CD14-positive monocyte (primary cell): ENCODE measurements around the gene CREBBP. TPM values are rescaled to one million over a fixed set of nuclear protein-coding genes. Genes with fewer than 3 reads are reported as not detected.

ENCODE experiments used
- DNase-seq, 3 donors: peaks; one replicate each; pipeline ENCODE4 v3.0.0-alpha.2; 2011 to 2022
- H2AFZ ChIP-seq: 2 replicates; pipeline ENCODE4 v1.6.0; 2012; ENCODE audit warnings: mild to moderate bottlenecking, low read depth, low read length, inconsistent platforms; ENCODE audit not compliant: insufficient read depth, poor library complexity, severe bottlenecking
- H3K27ac ChIP-seq, 2 donors: 1 replicate in 1 of 2; 2 replicates in 1 of 2; pipeline ENCODE4 v1.5.1; 2012 to 2013; ENCODE audit warnings: low read length in 2 of 2, control low read depth in 1 of 2, inconsistent platforms in 1 of 2, low read depth in 1 of 2, mild to moderate bottlenecking in 1 of 2
- H3K27me3 ChIP-seq, 2 donors: one replicate each; pipeline versions ENCODE4 v1.6.0 to v1.6.1; 2011 to 2013; ENCODE audit warnings: low read length in 2 of 2; ENCODE audit not compliant: control insufficient read depth in 2 of 2, insufficient read depth in 2 of 2
- H3K36me3 ChIP-seq, 2 donors: replicated peaks in 1 of 2; 1 replicate in 1 of 2; 2 replicates in 1 of 2; pipeline versions ENCODE4 v1.5.1 to v1.6.1; 2012 to 2013; ENCODE audit warnings: low read length in 2 of 2, control low read depth in 1 of 2, inconsistent platforms in 1 of 2, mild to moderate bottlenecking in 1 of 2; ENCODE audit not compliant: insufficient read depth in 2 of 2, control insufficient read depth in 1 of 2
- H3K4me1 ChIP-seq, 2 donors: 1 replicate in 1 of 2; 2 replicates in 1 of 2; pipeline versions ENCODE4 v1.5.1 to v1.6.1; 2012 to 2013; ENCODE audit warnings: low read length in 2 of 2, control low read depth in 1 of 2, inconsistent platforms in 1 of 2, mild to moderate bottlenecking in 1 of 2, moderate library complexity in 1 of 2; ENCODE audit not compliant: insufficient read depth in 2 of 2, control insufficient read depth in 1 of 2
- H3K4me2 ChIP-seq: replicated peaks from 2 replicates; pipeline ENCODE3; 2012; ENCODE audit warnings: low read length, moderate library complexity, mild to moderate bottlenecking; ENCODE audit not compliant: poor library complexity, severe bottlenecking; ENCODE audit errors: extremely low read depth
- H3K4me3 ChIP-seq, 3 experiments: fragments of 200-600 bp in 1 of 3; sonication (generic) in 1 of 3; replicated peaks in 1 of 3; 1 replicate in 2 of 3; 2 replicates in 1 of 3; pipeline ENCODE4 v1.5.1; 2011 to 2013; ENCODE audit warnings: low read length in 3 of 3, mild to moderate bottlenecking in 3 of 3, control low read depth in 2 of 3, low read depth in 2 of 3, inconsistent platforms in 1 of 3, moderate library complexity in 1 of 3
- H3K79me2 ChIP-seq: 2 replicates; pipeline ENCODE4 v1.6.0; 2012; ENCODE audit warnings: mild to moderate bottlenecking, control low read depth, inconsistent platforms, low read length, moderate library complexity; ENCODE audit not compliant: insufficient read depth
- H3K9ac ChIP-seq: 2 replicates; pipeline ENCODE4 v1.6.0; 2017; ENCODE audit warnings: low read length, mild to moderate bottlenecking; ENCODE audit not compliant: insufficient read depth, poor library complexity, severe bottlenecking
- H3K9me3 ChIP-seq, 2 donors: replicated peaks in 1 of 2; 1 replicate in 1 of 2; 2 replicates in 1 of 2; pipeline versions ENCODE4 v1.5.1 to v1.6.1; 2012 to 2013; ENCODE audit warnings: low read length in 2 of 2, control low read depth in 1 of 2; ENCODE audit not compliant: control insufficient read depth in 1 of 2, insufficient read depth in 1 of 2
- H4K20me1 ChIP-seq: 2 replicates; pipeline ENCODE4 v1.6.0; 2012; ENCODE audit warnings: mild to moderate bottlenecking, low read length, control low read depth, moderate library complexity; ENCODE audit not compliant: insufficient read depth
- H3K27ac Mint-ChIP-seq, 7 donors: one replicate each; pipeline ENCODE4 v1.8.0; 2020; ENCODE audit warnings: mild to moderate bottlenecking in 7 of 7, mixed read lengths in 7 of 7, moderate library complexity in 6 of 7, inconsistent platforms in 2 of 7
- H3K27me3 Mint-ChIP-seq, 3 donors: one replicate each; pipeline ENCODE4 v1.8.0; 2021 to 2022; ENCODE audit warnings: low read depth in 3 of 3, mild to moderate bottlenecking in 3 of 3, mixed read lengths in 3 of 3, moderate library complexity in 3 of 3, inconsistent platforms in 1 of 3
- H3K36me3 Mint-ChIP-seq, 2 donors: one replicate each; pipeline ENCODE4 v1.8.0; 2020; ENCODE audit warnings: mixed read lengths in 2 of 2, inconsistent platforms in 1 of 2, mild to moderate bottlenecking in 1 of 2
- H3K4me1 Mint-ChIP-seq: one replicate; pipeline ENCODE4 v1.8.0; 2020; ENCODE audit warnings: mild to moderate bottlenecking, mixed read lengths
- H3K4me3 Mint-ChIP-seq, 2 donors: one replicate each; pipeline ENCODE4 v1.8.0; 2020; ENCODE audit warnings: mild to moderate bottlenecking in 2 of 2, mixed read lengths in 2 of 2, moderate library complexity in 1 of 2
- H3K9me3 Mint-ChIP-seq, 7 donors: one replicate each; pipeline ENCODE4 v1.8.0; 2020 to 2022; ENCODE audit warnings: mixed read lengths in 7 of 7, mild to moderate bottlenecking in 6 of 7, moderate library complexity in 6 of 7, inconsistent platforms in 2 of 7
- WGBS: methylation state at CpG from one replicate; pipeline ENCODE4 v1.1.5; 2013; ENCODE audit warnings: missing lambda C conversion rate; ENCODE audit not compliant: insufficient coverage; 5-methylcytosine and 5-hydroxymethylcytosine counted together
- intact Hi-C, 2 donors: fragments of 100-400 bp; cut with micrococcal nuclease; formaldehyde crosslinking; loops; one replicate each; pipeline versions ENCODE4 v1.15.0 to v1.15.1; 2023
- polyA plus RNA-seq, 3 donors: library from polyadenylated mRNA; depleted of rRNA in 1 of 3; unstranded in 2 of 3; stranded (reverse) in 1 of 3; fragments of 300-500 nt in 2 of 3; fragments of >200 nt in 1 of 3; fragmentation: Illumina TruSeq in 2 of 3; gene quantifications; 1 replicate in 2 of 3; 2 replicates in 1 of 3; pipeline ENCODE4 v1.2.3, GENCODE V29; 2012 to 2021
- TF ChIP-seq, protein P1 (sequence below): fragments of 200-600 bp; IDR thresholded peaks from one replicate; pipeline ENCODE4 v1.8.0; 2022; ENCODE audit warnings: antibody characterized with exemption, mild to moderate bottlenecking

The CREBBP gene
- polyA plus RNA-seq, 3 donors, result 2.1 to 26.9 (median 6.2) TPM

DNA sequence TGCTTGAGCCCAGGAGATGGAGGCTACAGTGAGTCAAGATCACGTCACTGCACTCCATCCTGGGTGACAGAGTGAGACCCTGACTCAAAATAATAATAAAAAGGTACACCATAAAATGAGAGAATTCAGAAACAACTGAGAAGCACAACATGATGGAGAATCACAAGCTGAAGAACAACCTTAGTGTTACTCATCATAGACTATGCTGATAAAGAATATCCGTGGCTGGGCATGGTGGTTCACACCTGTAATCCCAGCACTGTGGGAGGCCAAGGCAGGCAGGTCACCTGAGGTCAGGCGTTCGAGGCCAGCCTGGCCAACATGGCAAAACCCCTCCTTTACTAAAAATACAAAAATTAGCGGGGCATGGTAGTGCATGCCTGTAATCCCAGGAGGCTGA is 16.0 kb downstream of the CREBBP start:
- intact Hi-C loops, result no loop called here
- H3K79me2 ChIP-seq, result peaks cover 99% of the 10 kb centered on the region
- H3K9ac ChIP-seq, result no peak overlapping the region
- TF ChIP-seq, protein P1, sequence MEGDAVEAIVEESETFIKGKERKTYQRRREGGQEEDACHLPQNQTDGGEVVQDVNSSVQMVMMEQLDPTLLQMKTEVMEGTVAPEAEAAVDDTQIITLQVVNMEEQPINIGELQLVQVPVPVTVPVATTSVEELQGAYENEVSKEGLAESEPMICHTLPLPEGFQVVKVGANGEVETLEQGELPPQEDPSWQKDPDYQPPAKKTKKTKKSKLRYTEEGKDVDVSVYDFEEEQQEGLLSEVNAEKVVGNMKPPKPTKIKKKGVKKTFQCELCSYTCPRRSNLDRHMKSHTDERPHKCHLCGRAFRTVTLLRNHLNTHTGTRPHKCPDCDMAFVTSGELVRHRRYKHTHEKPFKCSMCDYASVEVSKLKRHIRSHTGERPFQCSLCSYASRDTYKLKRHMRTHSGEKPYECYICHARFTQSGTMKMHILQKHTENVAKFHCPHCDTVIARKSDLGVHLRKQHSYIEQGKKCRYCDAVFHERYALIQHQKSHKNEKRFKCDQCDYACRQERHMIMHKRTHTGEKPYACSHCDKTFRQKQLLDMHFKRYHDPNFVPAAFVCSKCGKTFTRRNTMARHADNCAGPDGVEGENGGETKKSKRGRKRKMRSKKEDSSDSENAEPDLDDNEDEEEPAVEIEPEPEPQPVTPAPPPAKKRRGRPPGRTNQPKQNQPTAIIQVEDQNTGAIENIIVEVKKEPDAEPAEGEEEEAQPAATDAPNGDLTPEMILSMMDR, result no peak
- Mint-ChIP-seq H3K36me3 (peaks cover 13 to 22% of the 10 kb centered on the region in 2 donors), H3K4me3 (no peak overlapping the region), H3K4me1 (peaks cover 79% of the 10 kb centered on the region), H3K9me3 (peaks cover 0 to 2% (median 0%) of the 10 kb centered on the region in 7 donors), H3K27me3 (no peaks in the 10 kb centered on the region), H3K27ac (no peak overlapping the region)
- H3K27ac ChIP-seq, result peak overlapping the region in 1 of 2 donors; percentile 80
- no peak for DNase-seq
- H3K27me3 ChIP-seq, result no peaks in the 10 kb centered on the region
- peaks cover 57 to 61% of the 10 kb centered on the region in 2 donors for H3K4me1 ChIP-seq
- no peak overlapping the region for H3K4me2 ChIP-seq
- H2AFZ ChIP-seq, result no peak overlapping the region
- no peaks in the 10 kb centered on the region for H3K9me3 ChIP-seq
- H4K20me1 ChIP-seq, result peaks cover 100% of the 10 kb centered on the region
- WGBS, result 86% methylated on average over 1 of the region's 5 CpGs
- peaks cover 0 to 3% of the 10 kb centered on the region in 2 donors for H3K36me3 ChIP-seq
- no peak overlapping the region for H3K4me3 ChIP-seq

DNA sequence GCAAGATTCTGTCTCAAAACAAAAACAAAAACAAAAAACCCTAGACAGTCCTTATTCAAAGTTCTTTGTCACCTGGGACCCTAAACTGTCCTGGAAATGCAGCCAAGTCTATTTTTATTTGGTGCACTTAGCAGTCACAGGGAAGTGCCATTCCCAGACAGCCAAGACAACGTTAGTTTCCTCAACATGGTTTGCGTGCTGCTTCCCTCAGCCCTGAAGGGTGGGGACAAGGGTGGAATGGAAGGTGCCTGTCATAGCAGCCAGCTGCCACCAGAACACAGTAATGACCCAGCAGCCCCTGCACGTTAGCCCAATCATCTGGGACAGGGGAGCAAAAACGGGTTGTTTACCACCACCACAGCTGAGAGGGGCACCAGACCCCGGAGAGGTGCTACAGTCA is 16.9 kb downstream of the CREBBP start:
- Histone ChIP-seq H3K79me2 (peaks cover 99% of the 10 kb centered on the region), H3K9ac (no peak overlapping the region), H4K20me1 (peaks cover 99% of the 10 kb centered on the region), H3K9me3 (no peaks in the 10 kb centered on the region), H3K4me1 (peaks cover 62 to 66% of the 10 kb centered on the region in 2 donors), H3K36me3 (peaks cover 0 to 3% of the 10 kb centered on the region in 2 donors), H3K27ac (peak overlapping the region; percentile 20 to 80), H3K27me3 (no peaks in the 10 kb centered on the region), H2AFZ (no peak overlapping the region), H3K4me2 (peak overlapping the region; percentile 8), H3K4me3 (no peak overlapping the region)
- intact Hi-C loops, result no loop called here
- H3K27me3 Mint-ChIP-seq, result no peaks in the 10 kb centered on the region
- 53% methylated on average over 2 of the region's 5 CpGs for WGBS
- DNase-seq, result peak in 1 of 3 donors; percentile 37
- H3K4me3 Mint-ChIP-seq, result no peak overlapping the region
- peaks cover 12 to 23% of the 10 kb centered on the region in 2 donors for H3K36me3 Mint-ChIP-seq
- H3K4me1 Mint-ChIP-seq, result peaks cover 80% of the 10 kb centered on the region
- peaks cover 0 to 2% (median 0%) of the 10 kb centered on the region in 7 donors for H3K9me3 Mint-ChIP-seq
- TF ChIP-seq, protein P1, result no peak
- peak overlapping the region; percentile 7 to 81 (median 53) for H3K27ac Mint-ChIP-seq
